Measurements from ENCODE around the gene TP53RK.

TP53RK gene

DNA sequence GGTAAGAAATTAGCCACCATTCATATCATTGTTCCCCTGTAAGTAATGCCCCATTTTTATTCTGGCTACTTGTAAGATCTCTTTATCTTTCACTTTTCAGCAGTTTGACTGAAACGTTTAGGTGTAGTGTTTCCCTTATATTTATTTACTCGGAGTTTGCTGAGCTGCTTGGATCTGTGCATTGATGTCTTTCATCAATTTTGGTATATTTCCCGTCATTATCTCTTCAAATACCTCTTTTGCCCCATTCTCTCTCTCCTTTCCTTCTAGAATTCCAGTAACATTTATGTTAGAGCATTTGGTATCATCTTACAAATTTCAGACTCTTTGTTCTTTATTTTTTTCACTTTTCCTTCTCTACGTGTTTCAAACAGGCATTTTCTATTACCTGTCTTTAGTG, 28.8 kb downstream of the TP53RK start:
- no peak for DNase-seq (ENCODE audit: low read depth)

DNA sequence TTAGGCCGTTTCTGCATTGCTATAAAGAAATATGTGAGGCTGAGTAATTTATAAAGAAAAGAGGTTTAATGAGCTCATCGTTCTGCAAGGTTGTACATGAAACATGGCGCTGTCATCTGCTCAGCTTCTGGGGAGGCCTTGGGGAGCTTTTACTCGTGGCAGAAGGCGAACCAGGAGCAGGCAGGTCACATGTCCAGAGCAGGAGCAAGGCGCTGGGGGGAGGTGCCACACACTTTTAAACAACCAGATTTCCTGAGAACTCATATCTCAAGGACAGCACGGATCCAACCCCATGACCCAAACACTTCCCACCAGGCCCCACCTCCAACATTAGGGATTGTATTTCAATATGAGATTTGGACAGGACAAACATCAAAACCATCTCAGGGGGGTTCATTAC, 31.6 kb downstream of the TP53RK start:
- no peak for DNase-seq (ENCODE audit: low read depth)

DNA sequence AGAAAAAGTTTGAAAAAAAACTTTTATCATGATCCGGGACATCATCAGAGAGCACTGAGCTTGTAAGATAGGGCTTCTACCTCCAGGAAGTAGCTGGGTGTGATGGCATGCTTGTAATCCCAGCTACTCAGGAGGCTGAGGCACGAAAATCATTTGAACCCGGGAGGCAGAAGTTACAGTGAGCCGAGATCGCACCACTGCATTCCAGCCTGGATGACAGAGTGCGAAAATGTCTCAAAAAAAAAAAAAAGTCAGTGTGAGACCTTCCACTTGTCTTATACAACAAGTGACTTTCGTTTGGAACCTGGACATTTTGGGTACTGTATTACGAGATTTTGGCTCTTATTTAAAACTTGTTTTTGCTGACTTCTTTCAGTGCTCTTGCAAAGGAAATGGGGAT, 32.1 kb downstream of the TP53RK start:
- no peak for DNase-seq (ENCODE audit: low read depth)

GRCh38 chr20:46652699-46653098, 36.5 kb downstream of the TP53RK start:
- no peak for DNase-seq (ENCODE audit: low read depth)

DNA sequence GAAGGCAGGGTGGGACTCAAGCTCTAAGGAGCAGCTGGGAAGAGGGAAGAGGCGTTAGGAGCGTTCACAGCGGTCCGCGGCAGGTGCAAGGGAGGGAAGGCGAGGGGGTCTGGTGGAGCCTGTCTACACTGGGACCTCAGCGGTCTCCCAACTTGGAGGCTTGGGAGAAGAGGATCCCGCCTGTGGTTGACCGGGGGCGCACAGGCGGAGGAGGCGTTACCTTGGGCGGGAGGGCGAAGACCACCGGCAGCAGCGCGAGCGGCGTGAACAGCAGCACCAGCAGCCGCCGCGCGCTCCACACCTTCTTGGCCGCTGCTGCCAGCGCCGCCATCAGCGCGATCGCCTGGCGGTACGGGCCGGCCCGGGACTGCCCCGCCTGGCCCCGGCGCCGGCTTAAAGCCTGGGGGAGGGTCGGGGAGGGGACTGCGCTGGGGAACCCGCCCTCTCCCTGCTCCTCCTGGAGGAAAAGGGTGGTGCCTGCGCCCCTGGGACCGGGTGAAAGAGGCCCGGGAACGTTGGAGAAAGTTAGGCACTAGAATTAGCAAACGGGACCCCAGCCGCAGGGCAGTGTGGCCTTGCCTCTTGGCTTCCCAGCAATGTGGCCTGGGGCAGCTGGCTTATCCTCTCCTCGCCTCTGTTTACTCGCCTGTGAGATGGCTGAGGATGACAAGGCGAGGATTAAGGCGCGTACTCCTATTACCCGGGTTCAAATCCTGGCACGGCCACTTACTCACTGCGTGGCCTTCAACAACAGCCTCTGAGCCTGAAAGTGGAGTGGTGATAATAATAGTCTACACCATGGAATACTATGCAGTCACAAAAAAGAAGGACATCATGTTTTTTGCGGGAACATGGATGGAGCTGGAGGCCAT, 37.9 kb downstream of the TP53RK start, which contains the start of gene SLC13A3:
SLC13A3 (minus strand) TSS at position 369 of the 872 bp plus-strand sequence; CDS start at position 331, 38 bp downstream.
- no peak for DNase-seq (ENCODE audit: low read depth)

GRCh38 chr20:46650575-46651090, 38.6 kb downstream of the TP53RK start:
- no peak for DNase-seq (ENCODE audit: low read depth)

GRCh38 chr20:46649965-46650542, 39.2 kb downstream of the TP53RK start:
- DNase-seq (ENCODE audit: low read depth): no peak

DNA sequence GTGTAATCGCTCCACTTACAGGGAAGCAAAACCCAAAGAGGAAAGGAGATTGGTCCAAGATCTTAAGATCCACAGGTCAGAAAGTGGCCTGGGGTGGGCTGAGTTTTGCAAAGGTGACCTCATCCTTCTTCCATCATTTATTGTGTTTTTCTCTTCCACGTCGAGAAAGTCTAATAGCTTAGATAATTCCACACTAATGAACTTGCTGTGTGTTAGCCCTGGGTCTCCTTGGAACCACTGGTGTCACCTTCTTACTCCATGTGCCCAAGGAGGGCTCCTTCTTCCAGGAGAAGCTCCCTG, 39.6 kb downstream of the TP53RK start:
- no peak for DNase-seq (ENCODE audit: low read depth)

DNA sequence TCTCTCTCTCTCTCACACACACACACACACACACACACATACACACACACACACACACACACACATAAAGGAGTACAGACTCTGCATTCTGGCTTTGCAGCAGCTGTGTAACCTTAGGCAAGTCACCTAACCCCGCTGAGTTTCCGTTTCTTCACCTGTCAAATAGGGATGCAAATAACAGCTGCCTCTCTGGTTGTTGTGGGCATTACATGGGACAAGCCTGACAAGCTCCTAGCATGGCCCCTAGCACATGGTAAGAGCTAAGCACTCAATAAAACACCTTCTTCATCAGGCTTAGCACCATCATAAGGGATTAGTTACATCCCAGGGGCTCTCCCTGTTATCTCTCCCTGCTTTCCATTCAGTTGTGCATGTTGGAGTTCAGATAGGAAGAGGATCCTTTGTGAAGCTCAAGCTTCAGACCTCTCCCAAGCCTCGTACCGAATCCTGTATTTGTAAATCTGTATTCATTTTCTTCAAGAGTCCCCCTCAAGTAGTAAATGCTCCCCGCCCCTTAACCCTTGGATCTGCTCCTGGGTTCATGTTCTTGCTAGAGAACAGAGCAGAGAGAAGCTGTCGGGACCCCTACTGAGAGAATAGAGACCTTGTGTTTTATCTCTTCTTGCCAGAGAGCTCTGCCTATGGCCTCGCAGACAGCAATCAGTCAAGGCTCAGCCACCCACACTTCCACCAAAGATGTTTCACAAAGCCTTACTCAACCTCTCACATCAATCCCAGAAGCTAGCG, 40.2 kb downstream of the TP53RK start:
- DNase-seq (ENCODE audit: low read depth): no peak

- no peak for DNase-seq (ENCODE audit: low read depth)
Measured at GRCh38 chr20:46647469-46647868, 41.8 kb downstream of the TP53RK start.

GRCh38 chr20:46646659-46647380, 42.4 kb downstream of the TP53RK start:
- no peak for DNase-seq (ENCODE audit: low read depth)

DNA sequence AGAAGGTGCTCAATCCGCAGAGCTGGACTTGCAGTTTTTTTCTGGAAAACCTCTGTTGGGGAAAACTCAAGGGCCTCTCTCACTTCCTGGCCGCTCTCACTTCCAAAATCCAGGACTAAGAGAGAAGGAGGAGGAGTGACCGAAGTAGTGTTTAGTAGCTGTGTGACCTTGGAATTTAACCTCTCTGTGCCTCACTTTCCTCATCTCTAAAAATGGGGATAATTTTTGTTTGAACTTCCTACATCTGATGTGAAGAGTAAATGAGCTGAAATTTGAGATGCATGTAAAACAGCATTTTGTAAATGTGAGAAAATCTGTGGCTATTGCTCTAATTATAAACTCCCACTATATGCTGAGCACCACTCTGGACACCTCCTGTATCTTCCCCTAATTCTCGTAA, 43.1 kb downstream of the TP53RK start:
- DNase-seq (ENCODE audit: low read depth): no peak

- no peak for DNase-seq (ENCODE audit: low read depth)
Measured at GRCh38 chr20:46644733-46645132, 44.5 kb downstream of the TP53RK start.

- DNase-seq (ENCODE audit: low read depth): no peak
Measured at GRCh38 chr20:46644160-46644559, 45.1 kb downstream of the TP53RK start.

- DNase-seq (ENCODE audit: low read depth): no peak
Measured at GRCh38 chr20:46642969-46643343, 46.3 kb downstream of the TP53RK start.

GRCh38 chr20:46642265-46642968, 46.8 kb downstream of the TP53RK start:
- DNase-seq (ENCODE audit: low read depth): no peak

- no peak for DNase-seq (ENCODE audit: low read depth)
Measured at GRCh38 chr20:46641424-46641823, 47.8 kb downstream of the TP53RK start.

GRCh38 chr20:46640536-46641311, 48.5 kb downstream of the TP53RK start:
- no peak for DNase-seq (ENCODE audit: low read depth)

- DNase-seq (ENCODE audit: low read depth): no peak
Measured at GRCh38 chr20:46640044-46640443, 49.2 kb downstream of the TP53RK start.

DNA sequence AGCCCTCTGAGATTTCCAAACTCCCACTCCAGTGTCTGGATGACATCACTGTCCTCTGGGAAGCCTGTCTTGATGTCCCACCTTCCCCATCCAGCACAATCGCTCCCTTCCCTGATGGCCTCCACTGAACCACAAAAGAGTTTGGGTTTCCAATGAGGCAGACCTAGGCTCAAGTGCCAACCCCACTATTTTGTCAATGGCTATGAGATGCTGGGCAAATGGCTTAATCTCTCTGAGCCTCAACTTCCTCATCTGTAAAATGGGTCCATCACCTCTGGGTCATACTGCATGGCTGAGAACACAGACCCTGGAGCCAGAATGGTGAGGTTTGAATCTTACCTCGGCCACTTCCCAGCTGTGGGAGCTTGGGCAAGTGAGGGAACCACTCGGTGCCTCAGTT, 49.7 kb downstream of the TP53RK start:
- DNase-seq (ENCODE audit: low read depth): no peak

DNA sequence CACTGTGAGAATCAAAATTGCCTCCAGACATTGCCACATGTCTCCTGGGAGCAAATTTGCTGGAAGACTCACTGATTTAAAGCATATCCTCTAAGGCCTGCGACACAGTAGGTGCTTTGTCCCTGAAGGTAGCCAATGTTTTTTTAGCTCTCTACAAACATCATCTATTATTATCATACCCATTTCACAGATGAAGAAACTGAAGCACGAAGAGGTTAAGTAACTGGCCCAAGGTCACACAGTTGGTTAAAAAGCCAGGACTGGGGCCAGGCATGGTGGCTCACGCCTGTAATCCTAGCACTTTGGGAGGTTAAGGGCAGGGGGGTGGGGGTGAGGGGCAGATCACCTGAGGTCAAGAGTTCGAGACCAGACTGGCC, 50.4 kb downstream of the TP53RK start:
- DNase-seq (ENCODE audit: low read depth): no peak

Data from stimulated activated CD8-positive, alpha-beta memory T cell treated with anti-CD3 and anti-CD28 coated beads, Interleukin-7, amount 100 ng/mL, for 24 hours (primary cell).